Middle frontal gyrus (tissue), 1 donor: Measurements from ENCODE around the gene PRKAG2.
"Not testable (repeated sequence)": the region's sequence is repeated elsewhere in the genome, so short reads cannot be mapped to it uniquely, and the experiment has no call there.

Source experiments
- DNase-seq: peaks from one replicate; pipeline ENCODE4 v3.0.0-alpha.2; 2015; ENCODE audit warnings: low spot score; ENCODE audit errors: extremely low spot score

PRKAG2 gene

DNA sequence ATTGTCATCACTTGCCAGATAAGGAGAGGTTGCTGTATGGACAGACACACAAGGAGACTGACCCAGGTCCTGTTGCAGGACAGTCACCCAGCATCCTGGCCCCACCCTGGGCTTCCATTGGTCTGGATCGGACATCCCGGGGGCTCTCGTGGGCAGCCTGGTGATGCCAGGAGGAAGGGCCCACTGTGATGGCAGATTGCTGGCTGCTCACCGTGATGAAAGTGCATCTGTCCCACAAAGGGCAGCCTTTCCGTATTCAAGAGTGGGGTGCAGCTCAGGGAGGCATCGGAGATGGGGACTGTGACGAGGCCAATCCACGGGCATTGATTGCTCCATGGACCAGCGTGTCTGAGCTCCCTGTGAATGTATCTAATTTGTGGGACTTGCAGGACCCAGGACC lies 41.3 kb downstream of the PRKAG2 start:
- no peak for DNase-seq

DNA sequence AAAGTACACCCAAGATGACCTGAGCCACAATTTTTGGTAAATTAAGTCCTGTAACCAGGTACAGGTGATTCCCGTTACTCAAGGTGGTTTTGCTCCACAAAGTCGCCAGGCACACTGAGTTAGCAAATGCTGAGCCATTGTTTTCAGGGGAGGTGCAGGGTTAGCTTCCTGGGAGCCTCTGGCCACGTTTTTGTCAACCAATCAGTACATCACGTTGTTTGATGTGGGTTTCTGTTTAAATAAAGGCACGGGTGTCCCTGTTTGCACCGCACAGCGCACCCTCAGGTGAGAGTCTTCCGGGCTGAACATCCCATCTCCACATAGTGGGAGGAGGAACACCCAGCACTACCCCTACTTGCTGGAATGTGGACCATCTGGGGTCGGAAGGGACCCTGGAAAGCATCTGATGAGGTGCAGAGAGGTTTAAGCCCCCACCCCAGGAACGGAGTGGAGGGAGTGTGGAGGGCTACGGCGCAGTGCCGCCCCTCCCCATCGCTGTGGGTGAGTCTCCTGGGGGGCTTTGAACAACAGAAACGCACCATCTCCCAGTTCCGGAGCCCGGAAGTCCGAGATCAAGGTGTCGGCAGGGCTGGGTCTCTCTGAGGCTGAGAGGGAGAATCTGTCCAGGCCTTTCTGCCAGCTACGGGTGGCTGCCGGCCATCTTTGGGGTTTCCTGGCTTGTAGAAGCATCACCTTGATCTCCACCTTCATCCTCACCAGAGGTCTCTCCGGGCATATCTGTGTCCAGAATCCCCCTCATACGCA lies 42.5 kb downstream of the PRKAG2 start:
- no peak for DNase-seq

DNA sequence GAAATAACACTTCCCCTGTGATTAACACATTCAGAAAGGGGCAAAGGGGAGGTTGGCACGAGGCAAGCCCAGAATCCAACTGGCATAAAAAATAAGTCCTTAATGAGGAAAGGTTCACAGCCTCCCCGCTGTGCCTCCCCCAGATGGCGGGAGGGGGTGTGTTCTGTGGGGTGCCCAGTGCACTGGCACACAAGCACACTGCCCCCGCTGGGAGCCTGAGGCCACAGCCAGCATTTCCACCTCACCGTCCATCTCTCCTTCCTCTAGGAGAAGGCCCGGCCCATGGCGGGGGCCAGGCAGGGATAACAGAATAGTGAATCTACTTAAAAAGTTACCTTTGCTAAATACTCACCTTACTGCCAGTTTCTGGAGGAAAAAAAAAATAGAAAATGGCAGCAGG lies 43.2 kb downstream of the PRKAG2 start:
- DNase-seq = no peak

DNA sequence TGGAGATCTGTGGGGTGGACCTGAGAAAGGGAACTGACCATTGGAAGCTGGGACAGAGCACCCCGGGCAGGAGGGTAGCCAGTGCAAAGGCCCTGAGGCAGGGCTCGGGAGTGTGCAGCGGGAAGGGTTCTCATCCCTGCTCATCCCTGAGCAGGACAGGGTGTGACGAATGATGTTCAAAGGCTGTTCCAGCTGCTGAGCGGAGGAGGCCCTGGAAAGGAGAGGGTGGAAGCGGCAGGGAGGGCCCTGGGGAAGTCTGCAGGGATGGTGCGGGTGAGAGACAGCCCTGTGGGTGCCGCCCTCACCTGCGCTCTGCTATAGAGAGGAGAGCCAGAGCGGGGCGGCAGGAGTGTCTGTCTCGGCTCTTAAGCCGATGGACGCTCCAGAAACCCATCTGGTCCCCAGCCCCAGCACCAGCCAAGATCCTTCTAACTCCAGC lies 43.7 kb downstream of the PRKAG2 start:
- DNase-seq = no peak

- DNase-seq = no peak
Measured at GRCh38 chr7:151832656-151833055, 44.3 kb downstream of the PRKAG2 start.

DNA sequence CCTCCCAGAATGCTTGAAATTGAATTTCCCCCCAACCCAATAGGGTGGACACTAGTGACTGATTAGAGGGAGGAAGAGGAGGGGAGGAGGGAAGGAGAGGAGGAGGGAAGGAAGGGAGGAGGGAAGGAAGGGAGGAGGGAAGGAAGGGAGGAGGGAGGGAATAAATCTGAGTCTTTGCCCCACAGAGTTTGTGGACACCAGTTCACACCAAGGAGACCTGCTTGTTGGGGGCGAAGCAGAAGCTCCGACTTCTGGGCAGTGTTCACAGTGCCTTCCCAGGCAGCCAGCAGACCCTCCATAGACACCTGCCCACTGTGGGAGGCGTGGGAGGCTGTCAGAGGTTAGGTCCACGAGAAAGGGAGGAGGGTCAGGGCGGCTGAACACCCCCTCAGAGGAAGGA lies 44.8 kb downstream of the PRKAG2 start:
- DNase-seq = no peak

- no peak for DNase-seq
Measured at GRCh38 chr7:151831606-151832005, 45.3 kb downstream of the PRKAG2 start.

DNA sequence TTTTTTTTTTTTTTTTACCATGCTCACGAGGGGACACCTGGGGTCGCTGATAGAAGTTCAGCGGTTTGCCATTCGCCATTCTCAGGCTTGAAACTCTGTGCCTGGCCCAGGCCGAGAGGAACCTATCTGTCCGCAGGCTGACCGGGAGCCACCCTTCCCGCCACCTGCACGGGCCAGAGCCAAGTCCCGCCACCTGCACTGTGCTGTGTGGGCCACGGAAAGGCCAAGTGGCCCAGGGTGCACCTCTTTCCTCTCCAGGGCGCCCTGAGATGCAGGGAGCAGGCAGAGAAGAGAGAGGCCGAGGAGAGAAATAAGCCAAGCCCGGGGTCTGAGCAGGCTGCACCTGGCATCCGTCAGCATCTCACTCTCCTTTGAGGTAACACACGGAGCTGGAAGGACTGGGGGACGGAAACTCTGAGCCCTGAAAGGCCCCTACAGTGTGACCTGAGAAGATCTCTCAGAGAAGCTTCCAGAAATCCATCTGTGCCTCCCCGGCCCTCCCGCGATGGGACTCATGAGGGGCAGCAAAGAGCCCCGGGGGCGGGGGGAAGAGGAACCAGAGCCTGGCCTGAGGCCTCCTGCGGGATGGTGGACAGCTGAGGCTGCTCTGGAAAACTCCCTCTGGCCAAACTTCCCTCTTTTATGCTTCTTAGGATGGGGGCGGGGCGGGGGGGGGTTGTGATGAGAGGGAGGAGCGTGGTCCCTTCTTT lies 46.6 kb downstream of the PRKAG2 start:
- no peak for DNase-seq

DNA sequence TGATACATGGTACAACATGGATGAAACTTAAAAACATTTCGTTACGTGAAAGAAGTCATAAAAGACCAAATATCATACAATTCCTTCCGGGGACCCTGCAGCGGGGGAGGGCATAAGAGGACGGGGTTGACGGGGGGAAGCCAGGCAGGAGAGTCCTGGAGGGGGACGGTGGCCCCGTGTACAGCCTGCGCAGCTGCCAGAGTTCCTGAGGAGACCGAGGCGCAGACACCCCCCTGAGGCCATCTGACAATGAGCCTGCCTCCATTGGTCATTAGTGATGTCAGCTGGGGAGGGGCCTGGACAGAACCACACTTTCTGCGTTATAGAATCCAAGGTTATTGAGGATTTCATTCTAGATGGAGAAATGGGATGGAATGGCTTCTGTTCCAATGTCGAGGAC lies 47.2 kb downstream of the PRKAG2 start:
- no peak for DNase-seq

DNA sequence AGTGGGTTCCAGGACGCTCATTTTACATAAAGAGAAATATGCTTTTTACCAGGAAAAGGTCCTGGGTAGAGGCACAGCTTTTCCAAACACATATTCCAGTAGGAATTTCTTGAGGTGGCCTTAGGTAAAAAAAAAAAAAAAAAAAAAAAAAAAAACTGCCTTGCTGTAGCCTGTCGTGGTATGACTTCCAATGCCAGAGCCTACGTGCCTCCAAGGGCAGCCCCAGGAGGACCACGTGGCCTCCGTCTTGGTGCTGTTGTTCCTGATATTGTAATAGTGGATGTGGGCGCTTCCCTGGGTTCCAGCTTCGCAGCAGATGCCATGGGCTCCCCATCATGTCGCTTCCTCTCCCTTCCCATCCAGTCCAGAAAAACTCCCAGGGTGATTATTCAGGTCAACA lies 49.3 kb downstream of the PRKAG2 start:
- no peak for DNase-seq

- DNase-seq = not testable (repeated sequence)
Measured at GRCh38 chr7:151826316-151826715, 50.6 kb downstream of the PRKAG2 start.

DNA sequence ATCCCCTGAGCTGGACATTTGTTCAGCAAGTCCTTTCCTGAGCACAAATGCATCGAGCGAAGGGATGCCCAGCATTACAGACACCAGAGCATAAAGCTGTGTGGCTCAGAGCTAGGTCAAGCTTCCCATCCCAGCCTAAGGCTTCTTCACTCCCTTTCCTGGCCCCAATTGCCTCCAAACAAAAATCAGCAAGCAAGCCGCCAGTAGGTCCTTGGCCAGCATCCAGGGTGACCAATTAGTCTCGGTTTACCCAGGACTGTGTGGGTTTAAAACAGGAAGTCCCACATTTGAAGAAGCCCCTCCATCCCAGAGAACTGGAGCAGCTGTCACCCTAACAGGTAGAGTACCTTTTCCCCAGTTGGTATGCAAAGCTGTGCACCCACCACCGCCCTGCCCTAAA lies 51.2 kb downstream of the PRKAG2 start:
- no peak for DNase-seq

GRCh38 chr7:151824373-151824933 lies 52.5 kb downstream of the PRKAG2 start:
- DNase-seq = no peak

DNA sequence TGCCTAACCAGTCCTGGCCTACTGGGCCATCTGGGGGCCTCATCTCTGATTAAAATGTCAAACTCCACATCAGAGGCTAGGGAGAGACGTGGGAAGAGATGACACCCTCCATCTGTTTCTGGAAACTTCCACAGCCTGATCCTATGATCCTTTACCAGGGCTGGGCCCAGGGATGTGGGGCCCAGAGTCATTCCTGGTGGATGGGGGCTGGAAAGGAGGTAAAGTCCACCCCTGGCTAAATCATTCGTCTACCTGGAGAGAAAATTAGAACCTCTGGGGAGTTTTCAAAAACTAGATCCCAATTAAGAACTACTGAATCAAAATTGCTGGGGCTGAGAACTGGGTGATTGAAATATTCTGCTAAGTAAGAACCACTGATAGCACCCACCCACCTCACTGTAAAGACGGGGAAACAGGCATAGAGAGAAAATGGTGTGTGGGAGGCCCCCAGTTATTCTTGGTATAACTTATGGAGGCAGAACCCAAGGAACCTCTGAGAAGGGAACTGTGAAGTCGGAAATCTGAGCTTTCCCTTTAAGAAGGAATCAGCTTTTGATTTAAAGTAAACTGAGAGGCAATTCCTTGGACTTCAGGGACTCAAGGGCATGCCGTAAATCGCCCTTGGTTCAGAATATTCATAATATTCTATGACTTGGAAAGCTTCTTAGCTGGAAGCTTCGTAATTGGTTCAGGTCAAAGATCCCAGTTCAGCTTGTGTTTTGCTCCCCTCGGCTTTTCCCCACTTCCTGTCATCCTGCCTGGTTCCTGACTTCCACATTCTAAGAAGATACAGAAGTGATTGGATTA lies 53.1 kb downstream of the PRKAG2 start:
- DNase-seq = no peak

DNA sequence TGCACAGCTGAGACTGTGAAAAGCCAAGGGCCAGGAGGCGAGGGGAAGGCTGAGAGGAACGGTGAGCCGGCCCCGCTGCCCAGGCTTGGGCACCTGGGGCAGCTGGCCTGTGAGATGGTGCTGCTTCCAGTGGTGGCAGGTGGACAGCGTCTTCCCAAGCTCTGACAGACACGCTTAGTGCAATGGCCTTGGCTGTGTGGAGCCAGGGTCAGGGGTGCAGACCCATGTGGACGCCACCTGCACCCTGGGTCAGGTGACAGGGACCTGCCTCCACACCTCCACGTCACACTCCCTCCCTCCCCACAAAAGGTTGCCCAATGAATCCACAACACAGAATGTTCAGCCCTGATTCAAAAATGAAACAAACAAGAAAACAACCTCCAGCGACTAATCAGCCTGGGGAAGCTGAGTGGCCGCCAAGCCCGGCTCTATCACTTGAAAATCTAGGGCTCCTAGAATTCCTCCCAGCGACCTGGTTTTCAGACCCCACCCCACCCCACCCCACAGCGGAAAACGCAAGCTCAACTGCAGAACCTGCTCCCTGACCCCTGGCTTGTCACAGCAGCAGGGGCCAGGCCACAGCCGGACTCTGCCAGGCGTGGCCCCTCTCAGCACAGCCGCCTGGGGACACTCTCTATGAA lies 54.3 kb downstream of the PRKAG2 start:
- DNase-seq = no peak

- DNase-seq = no peak
Measured at GRCh38 chr7:151821806-151822540, 54.9 kb downstream of the PRKAG2 start.

- no peak for DNase-seq
Measured at GRCh38 chr7:151821226-151821625, 55.7 kb downstream of the PRKAG2 start.

DNA sequence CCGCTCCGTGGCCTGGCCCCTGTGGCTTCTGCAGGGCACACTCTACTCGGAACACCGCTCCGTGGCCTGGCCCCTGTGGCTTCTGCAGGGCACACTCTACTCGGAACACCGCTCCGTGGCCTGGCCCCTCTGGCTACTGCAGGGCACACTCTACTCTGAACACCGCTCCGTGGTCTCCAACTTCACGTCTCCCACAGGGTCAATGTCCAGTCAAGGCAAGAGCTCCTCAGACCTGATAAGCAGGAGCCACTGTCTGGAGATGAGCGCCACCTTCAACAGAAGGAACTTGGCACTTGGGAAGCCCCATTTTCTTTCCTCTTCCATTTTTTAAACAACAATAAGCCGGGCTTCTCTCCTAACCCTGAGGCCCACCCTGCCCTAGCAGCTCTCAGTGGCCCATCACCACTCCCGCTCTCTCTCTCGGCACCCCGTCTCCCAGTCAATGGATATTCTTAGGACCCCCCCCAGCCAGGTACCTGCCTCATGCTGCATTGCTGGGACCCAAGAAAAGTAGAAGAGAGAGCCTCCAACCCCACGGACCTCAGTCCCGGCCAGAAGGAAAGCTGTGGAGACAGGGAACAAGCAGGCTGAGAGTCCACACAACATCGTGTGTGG lies 56.3 kb downstream of the PRKAG2 start:
- DNase-seq = no peak

GRCh38 chr7:151819866-151820265 lies 57.0 kb downstream of the PRKAG2 start:
- DNase-seq = no peak
